Measurements from ENCODE around the gene S100B. TPM values are rescaled to one million over a fixed set of nuclear protein-coding genes. Genes with fewer than 3 reads are reported as not detected.

The S100B gene
- total RNA-seq, result not detected
- under 1 TPM in 1 of 4 donors, not detected in 3; 0.54 TPM for polyA plus RNA-seq

- Mint-ChIP-seq H3K27me3 (no peaks in the 10 kb centered on the region), H3K9me3 (peaks cover 0 to 3% (median 0%) of the 10 kb centered on the region in 7 donors), H3K36me3 (no peaks in the 10 kb centered on the region), H3K27ac (peak within 1 kb of the TSS; percentile 25 to 71 (median 48)), H3K4me1 (peaks cover 0 to 24% (median 13%) of the 10 kb centered on the region in 4 donors), H3K4me3 (peak within 1 kb of the TSS in 1 of 4 donors; percentile 56)
- Histone ChIP-seq H3K27me3 (ENCODE audit: control insufficient read depth, insufficient read depth, low read length) (no peaks in the 10 kb centered on the region), H3K4me3 (ENCODE audit: low read depth, low read length) (no peak within 1 kb of the TSS), H3K9me3 (ENCODE audit: control insufficient read depth in 2 of 2, low read length in 2 of 2) (peaks cover 0 to 1% of the 10 kb centered on the region in 2 experiments), H3K4me1 (ENCODE audit: control insufficient read depth, insufficient read depth, low read length, poor library complexity, severe bottlenecking) (peaks cover 17% of the 10 kb centered on the region), H3K27ac (ENCODE audit: insufficient read depth, low read length, poor library complexity, severe bottlenecking) (no peak within 1 kb of the TSS), H3K36me3 (ENCODE audit: control insufficient read depth, insufficient read depth, low read length) (no peaks in the 10 kb centered on the region)
- DNase-seq (peak in 1 of 3 donors; percentile 14), ATAC-seq (ENCODE audit: low read depth in 2 of 2) (no peak)
These were observed at the start of gene S100B for GRCh38 chr21:46604975-46605766. Gene S100B (minus strand): TSS chr21:46605082. CDS start chr21:46602415, 2,667 bp downstream.

GRCh38 chr21:46651121-46651520, 46.2 kb upstream of the S100B start:
- Histone ChIP-seq H3K9me3 (ENCODE audit: control insufficient read depth in 2 of 2, low read length in 2 of 2) (peaks cover 18 to 20% of the 10 kb centered on the region in 2 experiments), H3K36me3 (ENCODE audit: control insufficient read depth, insufficient read depth, low read length) (peaks cover 94% of the 10 kb centered on the region), H3K27ac (ENCODE audit: insufficient read depth, low read length, poor library complexity, severe bottlenecking) (no peak overlapping the region), H3K4me1 (ENCODE audit: control insufficient read depth, insufficient read depth, low read length, poor library complexity, severe bottlenecking) (no peaks in the 10 kb centered on the region), H3K27me3 (ENCODE audit: control insufficient read depth, insufficient read depth, low read length) (no peaks in the 10 kb centered on the region), H3K4me3 (ENCODE audit: low read depth, low read length) (no peak overlapping the region)
- Mint-ChIP-seq H3K27ac (peak overlapping the region in 2 of 3 donors; percentile 58 to 71), H3K27me3 (no peaks in the 10 kb centered on the region), H3K4me1 (peaks cover 6 to 15% (median 14%) of the 10 kb centered on the region in 4 donors), H3K9me3 (peaks cover 0 to 22% (median 6%) of the 10 kb centered on the region in 7 donors), H3K4me3 (no peak overlapping the region), H3K36me3 (peaks cover 92% of the 10 kb centered on the region)
- ATAC-seq (ENCODE audit: low read depth in 2 of 2) (no peak), DNase-seq (no peak)

- peaks cover 6 to 20% (median 15%) of the 10 kb centered on the region in 4 donors for H3K4me1 Mint-ChIP-seq
- H3K27me3 ChIP-seq (ENCODE audit: control insufficient read depth, insufficient read depth, low read length), result no peaks in the 10 kb centered on the region
- peak overlapping the region in 2 of 3 donors; percentile 52 to 58 for H3K27ac Mint-ChIP-seq
- H3K9me3 Mint-ChIP-seq, result peaks cover 0 to 19% (median 5%) of the 10 kb centered on the region in 7 donors
- H3K27ac ChIP-seq (ENCODE audit: insufficient read depth, low read length, poor library complexity, severe bottlenecking), result no peak overlapping the region
- no peaks in the 10 kb centered on the region for H3K4me1 ChIP-seq (ENCODE audit: control insufficient read depth, insufficient read depth, low read length, poor library complexity, severe bottlenecking)
- peaks cover 14 to 16% of the 10 kb centered on the region in 2 experiments for H3K9me3 ChIP-seq (ENCODE audit: control insufficient read depth in 2 of 2, low read length in 2 of 2)
- no peak overlapping the region for H3K4me3 Mint-ChIP-seq
- ATAC-seq (ENCODE audit: low read depth in 2 of 2) (peak in 1 of 2 donors; percentile 31), DNase-seq (no peak)
- no peaks in the 10 kb centered on the region for H3K27me3 Mint-ChIP-seq
- no peak overlapping the region for H3K4me3 ChIP-seq (ENCODE audit: low read depth, low read length)
- H3K36me3 ChIP-seq (ENCODE audit: control insufficient read depth, insufficient read depth, low read length), result peaks cover 96% of the 10 kb centered on the region
- H3K36me3 Mint-ChIP-seq, result peaks cover 91% of the 10 kb centered on the region
These were observed 45.7 kb upstream of the S100B start for GRCh38 chr21:46650476-46651098.

- Mint-ChIP-seq H3K4me1 (peaks cover 6 to 24% (median 17%) of the 10 kb centered on the region in 4 donors), H3K9me3 (peaks cover 0 to 11% (median 1%) of the 10 kb centered on the region in 7 donors), H3K27ac (no peak overlapping the region), H3K36me3 (peaks cover 83% of the 10 kb centered on the region), H3K4me3 (no peak overlapping the region), H3K27me3 (no peaks in the 10 kb centered on the region)
- H3K9me3 ChIP-seq (ENCODE audit: control insufficient read depth in 2 of 2, low read length in 2 of 2), result peaks cover 2 to 4% of the 10 kb centered on the region in 2 experiments
- no peaks in the 10 kb centered on the region for H3K27me3 ChIP-seq (ENCODE audit: control insufficient read depth, insufficient read depth, low read length)
- DNase-seq (no peak), ATAC-seq (ENCODE audit: low read depth in 2 of 2) (no peak)
- no peak overlapping the region for H3K4me3 ChIP-seq (ENCODE audit: low read depth, low read length)
- peaks cover 96% of the 10 kb centered on the region for H3K36me3 ChIP-seq (ENCODE audit: control insufficient read depth, insufficient read depth, low read length)
- no peaks in the 10 kb centered on the region for H3K4me1 ChIP-seq (ENCODE audit: control insufficient read depth, insufficient read depth, low read length, poor library complexity, severe bottlenecking)
- no peak overlapping the region for H3K27ac ChIP-seq (ENCODE audit: insufficient read depth, low read length, poor library complexity, severe bottlenecking)
These were observed 44.5 kb upstream of the S100B start for GRCh38 chr21:46649356-46649755.

GRCh38 chr21:46648539-46648938, 43.7 kb upstream of the S100B start:
- DNase-seq (no peak), ATAC-seq (ENCODE audit: low read depth in 2 of 2) (no peak)
- H3K9me3 ChIP-seq (ENCODE audit: control insufficient read depth in 2 of 2, low read length in 2 of 2), result no peaks in the 10 kb centered on the region
- H3K36me3 ChIP-seq (ENCODE audit: control insufficient read depth, insufficient read depth, low read length), result peaks cover 96% of the 10 kb centered on the region
- Mint-ChIP-seq H3K27ac (no peak overlapping the region), H3K4me3 (no peak overlapping the region), H3K9me3 (peaks cover 0 to 3% (median 0%) of the 10 kb centered on the region in 7 donors), H3K4me1 (peaks cover 6 to 24% (median 17%) of the 10 kb centered on the region in 4 donors), H3K27me3 (no peaks in the 10 kb centered on the region), H3K36me3 (peaks cover 75% of the 10 kb centered on the region)
- H3K27me3 ChIP-seq (ENCODE audit: control insufficient read depth, insufficient read depth, low read length), result no peaks in the 10 kb centered on the region
- H3K4me1 ChIP-seq (ENCODE audit: control insufficient read depth, insufficient read depth, low read length, poor library complexity, severe bottlenecking), result no peaks in the 10 kb centered on the region
- H3K4me3 ChIP-seq (ENCODE audit: low read depth, low read length), result no peak overlapping the region
- H3K27ac ChIP-seq (ENCODE audit: insufficient read depth, low read length, poor library complexity, severe bottlenecking), result no peak overlapping the region

- Histone ChIP-seq H3K36me3 (ENCODE audit: control insufficient read depth, insufficient read depth, low read length) (peaks cover 92% of the 10 kb centered on the region), H3K4me3 (ENCODE audit: low read depth, low read length) (no peak overlapping the region), H3K4me1 (ENCODE audit: control insufficient read depth, insufficient read depth, low read length, poor library complexity, severe bottlenecking) (no peaks in the 10 kb centered on the region), H3K27me3 (ENCODE audit: control insufficient read depth, insufficient read depth, low read length) (no peaks in the 10 kb centered on the region), H3K27ac (ENCODE audit: insufficient read depth, low read length, poor library complexity, severe bottlenecking) (no peak overlapping the region), H3K9me3 (ENCODE audit: control insufficient read depth in 2 of 2, low read length in 2 of 2) (no peaks in the 10 kb centered on the region)
- H3K27ac Mint-ChIP-seq, result peak overlapping the region in 1 of 3 donors; percentile 1
- DNase-seq (no peak), ATAC-seq (ENCODE audit: low read depth in 2 of 2) (no peak)
- H3K36me3 Mint-ChIP-seq, result peaks cover 58% of the 10 kb centered on the region
- peak overlapping the region in 1 of 4 donors; percentile 7 for H3K4me3 Mint-ChIP-seq
- peaks cover 6 to 24% (median 16%) of the 10 kb centered on the region in 4 donors for H3K4me1 Mint-ChIP-seq
- no peaks in the 10 kb centered on the region for H3K27me3 Mint-ChIP-seq
- H3K9me3 Mint-ChIP-seq, result peaks cover 0 to 2% (median 0%) of the 10 kb centered on the region in 7 donors
These were observed 41.8 kb upstream of the S100B start for GRCh38 chr21:46646541-46647154.

GRCh38 chr21:46645840-46646239, 41.0 kb upstream of the S100B start:
- H3K27me3 Mint-ChIP-seq, result no peaks in the 10 kb centered on the region
- H3K9me3 ChIP-seq (ENCODE audit: control insufficient read depth in 2 of 2, low read length in 2 of 2), result no peaks in the 10 kb centered on the region
- H3K36me3 ChIP-seq (ENCODE audit: control insufficient read depth, insufficient read depth, low read length), result peaks cover 93% of the 10 kb centered on the region
- H3K27ac Mint-ChIP-seq, result peak overlapping the region in 1 of 3 donors; percentile 1
- H3K4me1 ChIP-seq (ENCODE audit: control insufficient read depth, insufficient read depth, low read length, poor library complexity, severe bottlenecking), result no peaks in the 10 kb centered on the region
- DNase-seq (no peak), ATAC-seq (ENCODE audit: low read depth in 2 of 2) (no peak)
- H3K4me3 ChIP-seq (ENCODE audit: low read depth, low read length), result no peak overlapping the region
- peaks cover 0 to 2% (median 0%) of the 10 kb centered on the region in 7 donors for H3K9me3 Mint-ChIP-seq
- no peak overlapping the region for H3K27ac ChIP-seq (ENCODE audit: insufficient read depth, low read length, poor library complexity, severe bottlenecking)
- no peaks in the 10 kb centered on the region for H3K27me3 ChIP-seq (ENCODE audit: control insufficient read depth, insufficient read depth, low read length)
- peaks cover 7 to 28% (median 20%) of the 10 kb centered on the region in 4 donors for H3K4me1 Mint-ChIP-seq
- peaks cover 57% of the 10 kb centered on the region for H3K36me3 Mint-ChIP-seq
- no peak overlapping the region for H3K4me3 Mint-ChIP-seq

Data from CD4-positive, CD25-positive, alpha-beta regulatory T cell (primary cell).